Osteoblast (primary cell): ENCODE data around the gene TBCEL. TPM values are rescaled to one million over a fixed set of nuclear protein-coding genes. Genes with fewer than 3 reads are reported as not detected.

Experiments
- DNase-seq: peaks from one replicate; pipeline ENCODE4 v3.0.0; 2011; ENCODE audit warnings: low spot score, mixed read lengths; ENCODE audit not compliant: insufficient read length; ENCODE audit errors: missing footprints
- H2AFZ ChIP-seq: 2 replicates; pipeline ENCODE4 v1.6.0; 2011; ENCODE audit warnings: mild to moderate bottlenecking, low read length
- H3K27ac ChIP-seq: 2 replicates; pipeline ENCODE4 v1.5.1; 2011; ENCODE audit warnings: mild to moderate bottlenecking, low read depth, low read length, moderate library complexity
- H3K27me3 ChIP-seq: 2 replicates; pipeline ENCODE4 v1.6.0; 2012; ENCODE audit warnings: mild to moderate bottlenecking, control low read depth, inconsistent platforms, low read length, moderate library complexity; ENCODE audit not compliant: insufficient read depth
- H3K36me3 ChIP-seq: 2 replicates; pipeline ENCODE4 v1.5.1; 2011; ENCODE audit warnings: mild to moderate bottlenecking, low read length, control low read depth, moderate library complexity; ENCODE audit not compliant: insufficient read depth
- H3K4me1 ChIP-seq: 2 replicates; pipeline ENCODE4 v1.5.1; 2011; ENCODE audit warnings: mild to moderate bottlenecking, low read length, control low read depth, moderate library complexity; ENCODE audit not compliant: insufficient read depth
- H3K4me2 ChIP-seq: 2 replicates; pipeline ENCODE4 v1.6.0; 2011; ENCODE audit warnings: mild to moderate bottlenecking, low read length; ENCODE audit not compliant: insufficient read depth
- H3K4me3 ChIP-seq: fragments of 200-600 bp; sonication (generic); 3 replicates; pipeline ENCODE4 v1.5.1; 2012; ENCODE audit warnings: mild to moderate bottlenecking, low read length, inconsistent platforms; ENCODE audit not compliant: insufficient read depth
- H3K79me2 ChIP-seq: 2 replicates; pipeline ENCODE4 v1.6.0; 2012; ENCODE audit warnings: mild to moderate bottlenecking, low read length, control low read depth, inconsistent platforms; ENCODE audit not compliant: insufficient read depth
- H3K9me3 ChIP-seq: 2 replicates; pipeline ENCODE4 v1.5.1; 2011; ENCODE audit warnings: low read depth, low read length, control low read depth
- H4K20me1 ChIP-seq: 2 replicates; pipeline ENCODE4 v1.6.0; 2012; ENCODE audit warnings: mild to moderate bottlenecking, low read length, control low read depth; ENCODE audit not compliant: insufficient read depth
- total RNA-seq: library from RNA; depleted of rRNA; stranded (reverse); fragments of >200 nt; gene quantifications from 2 replicates; pipeline ENCODE4 v1.2.3, GENCODE V29; 2012
- TF ChIP-seq, protein P1 (sequence below): IDR thresholded peaks from 2 replicates; pipeline ENCODE4 v1.5.1; 2011; ENCODE audit warnings: mild to moderate bottlenecking, low read depth, low read length, moderate library complexity; ENCODE audit errors: extremely low read depth

Gene TBCEL
- total RNA-seq, 1 donor = 41.6 TPM

DNA sequence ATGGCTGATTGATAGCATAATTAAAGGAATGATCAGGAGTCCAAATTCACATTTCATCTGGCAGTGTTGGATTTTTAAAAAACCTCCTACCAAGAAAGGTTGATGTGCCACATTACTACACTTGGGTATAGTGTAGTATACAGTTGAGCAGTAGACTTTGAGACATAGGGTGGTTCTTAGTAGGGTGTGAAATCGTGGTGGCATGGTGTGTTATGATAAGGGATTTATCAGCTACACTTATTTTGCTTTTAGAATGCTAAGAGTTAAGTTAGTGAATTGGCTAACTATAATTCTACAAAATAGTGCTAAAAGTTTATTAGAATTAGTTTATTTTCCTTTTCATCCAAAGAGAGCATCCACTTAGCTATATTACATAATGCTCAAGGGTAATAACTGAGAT, 13.1 kb downstream of the TBCEL start:
- Histone ChIP-seq H3K79me2 (peaks cover 59% of the 10 kb centered on the region), H3K27me3 (no peaks in the 10 kb centered on the region), H3K27ac (no peak overlapping the region), H2AFZ (no peak overlapping the region), H3K4me2 (no peak overlapping the region), H4K20me1 (peaks cover 44% of the 10 kb centered on the region), H3K4me3 (no peak overlapping the region), H3K4me1 (no peaks in the 10 kb centered on the region), H3K9me3 (no peaks in the 10 kb centered on the region), H3K36me3 (no peaks in the 10 kb centered on the region)
- TF ChIP-seq, protein P1, sequence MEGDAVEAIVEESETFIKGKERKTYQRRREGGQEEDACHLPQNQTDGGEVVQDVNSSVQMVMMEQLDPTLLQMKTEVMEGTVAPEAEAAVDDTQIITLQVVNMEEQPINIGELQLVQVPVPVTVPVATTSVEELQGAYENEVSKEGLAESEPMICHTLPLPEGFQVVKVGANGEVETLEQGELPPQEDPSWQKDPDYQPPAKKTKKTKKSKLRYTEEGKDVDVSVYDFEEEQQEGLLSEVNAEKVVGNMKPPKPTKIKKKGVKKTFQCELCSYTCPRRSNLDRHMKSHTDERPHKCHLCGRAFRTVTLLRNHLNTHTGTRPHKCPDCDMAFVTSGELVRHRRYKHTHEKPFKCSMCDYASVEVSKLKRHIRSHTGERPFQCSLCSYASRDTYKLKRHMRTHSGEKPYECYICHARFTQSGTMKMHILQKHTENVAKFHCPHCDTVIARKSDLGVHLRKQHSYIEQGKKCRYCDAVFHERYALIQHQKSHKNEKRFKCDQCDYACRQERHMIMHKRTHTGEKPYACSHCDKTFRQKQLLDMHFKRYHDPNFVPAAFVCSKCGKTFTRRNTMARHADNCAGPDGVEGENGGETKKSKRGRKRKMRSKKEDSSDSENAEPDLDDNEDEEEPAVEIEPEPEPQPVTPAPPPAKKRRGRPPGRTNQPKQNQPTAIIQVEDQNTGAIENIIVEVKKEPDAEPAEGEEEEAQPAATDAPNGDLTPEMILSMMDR = no peak
- no peak for DNase-seq

DNA sequence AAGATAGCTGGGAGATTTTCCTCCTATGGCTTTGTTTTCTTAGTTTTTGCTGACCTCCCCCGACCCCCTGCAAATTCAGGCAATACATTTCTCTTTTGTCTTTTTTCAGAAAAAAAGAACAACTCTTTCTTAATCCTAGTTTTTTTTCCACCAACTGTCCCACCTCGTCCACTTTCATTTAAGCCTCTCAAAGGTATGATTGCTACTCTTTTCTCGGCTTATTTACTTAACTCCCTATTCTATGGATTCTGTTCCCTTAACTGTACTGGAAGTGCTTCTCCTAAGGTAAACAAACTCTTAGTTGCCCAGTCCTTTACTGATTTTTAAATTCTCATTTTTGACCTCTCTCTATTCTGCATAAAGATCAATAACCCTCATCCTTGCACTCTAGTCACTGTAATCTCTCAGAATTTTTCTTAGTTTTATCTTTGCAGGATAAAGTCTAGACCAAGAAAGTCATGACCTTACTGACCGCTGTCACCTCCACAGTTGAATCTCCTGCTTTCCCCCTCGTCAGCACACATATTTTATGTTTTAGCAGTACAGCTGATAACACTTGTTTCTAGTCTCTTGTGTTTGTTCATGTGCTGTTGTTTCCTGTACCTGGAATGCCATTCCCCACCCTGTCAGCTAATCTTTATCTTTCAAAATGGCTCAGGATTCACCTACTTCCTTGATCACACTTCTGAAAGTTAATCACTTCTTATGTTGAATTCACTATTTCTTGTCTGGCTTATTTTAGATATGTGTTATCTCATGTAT, 14.9 kb downstream of the TBCEL start:
- TF ChIP-seq, protein P1 = no peak
- no peak for DNase-seq
- H3K27ac ChIP-seq = no peak overlapping the region
- peaks cover 49% of the 10 kb centered on the region for H4K20me1 ChIP-seq
- H3K4me3 ChIP-seq = no peak overlapping the region
- H3K36me3 ChIP-seq = no peaks in the 10 kb centered on the region
- H2AFZ ChIP-seq = no peak overlapping the region
- H3K79me2 ChIP-seq = peaks cover 54% of the 10 kb centered on the region
- no peaks in the 10 kb centered on the region for H3K4me1 ChIP-seq
- H3K9me3 ChIP-seq = no peaks in the 10 kb centered on the region
- H3K4me2 ChIP-seq = no peak overlapping the region
- no peaks in the 10 kb centered on the region for H3K27me3 ChIP-seq

DNA sequence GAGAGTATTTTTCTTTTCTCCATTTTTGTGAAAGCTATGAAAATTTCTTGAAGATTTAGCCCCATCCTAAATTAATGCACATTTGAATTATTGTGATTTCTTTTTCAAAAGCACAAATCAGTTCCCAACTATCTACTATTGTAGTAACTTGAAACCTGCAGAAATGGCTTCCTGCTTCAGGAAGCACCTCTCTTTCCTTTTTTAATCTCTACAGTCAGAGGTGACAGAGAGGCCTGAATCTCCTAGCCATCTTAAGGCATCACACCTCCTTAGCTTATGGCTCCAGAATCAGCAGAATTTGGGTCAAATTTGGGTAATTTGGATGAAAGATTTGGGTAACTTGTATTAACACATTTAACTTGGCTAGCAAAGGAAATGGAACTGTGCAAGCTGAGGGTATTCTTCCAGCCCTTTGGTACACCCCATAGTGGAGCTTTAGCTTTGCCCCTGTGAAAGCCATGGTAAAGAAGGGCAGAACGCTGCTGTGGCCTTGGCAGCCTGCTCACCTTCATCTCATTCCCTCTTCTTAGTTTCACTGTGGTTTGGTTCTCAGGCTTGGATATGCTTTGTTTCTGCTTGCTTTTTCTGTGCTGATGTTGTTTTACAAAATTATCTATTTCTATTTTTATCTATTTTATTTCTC, 16.2 kb downstream of the TBCEL start:
- Histone ChIP-seq H3K4me1 (no peaks in the 10 kb centered on the region), H3K4me2 (no peak overlapping the region), H3K27ac (no peak overlapping the region), H4K20me1 (peaks cover 52% of the 10 kb centered on the region), H3K36me3 (no peaks in the 10 kb centered on the region), H3K9me3 (no peaks in the 10 kb centered on the region), H3K27me3 (no peaks in the 10 kb centered on the region), H3K4me3 (no peak overlapping the region), H3K79me2 (peaks cover 48% of the 10 kb centered on the region), H2AFZ (no peak overlapping the region)
- TF ChIP-seq, protein P1 = no peak
- peak; percentile 15 for DNase-seq

DNA sequence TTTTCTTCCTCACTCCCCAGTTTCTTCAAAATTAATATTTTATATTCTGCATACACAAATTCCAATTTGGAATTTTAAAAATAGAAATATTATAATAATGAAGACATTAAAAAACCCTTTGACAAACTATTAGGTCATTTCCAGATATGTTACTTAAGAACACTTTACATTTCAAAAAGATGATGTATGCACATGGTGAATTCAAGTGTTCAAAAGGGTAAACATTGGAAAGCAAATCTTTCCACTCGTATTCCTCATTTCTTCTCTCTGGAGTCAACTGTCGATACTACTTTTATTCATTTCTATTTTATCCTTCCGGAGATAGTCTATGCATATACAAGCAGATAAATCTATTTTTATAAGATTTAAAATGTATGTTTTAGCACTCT, 16.7 kb downstream of the TBCEL start:
- no peaks in the 10 kb centered on the region for H3K27me3 ChIP-seq
- no peaks in the 10 kb centered on the region for H3K9me3 ChIP-seq
- TF ChIP-seq, protein P1 = no peak
- no peaks in the 10 kb centered on the region for H3K4me1 ChIP-seq
- peaks cover 48% of the 10 kb centered on the region for H4K20me1 ChIP-seq
- no peak for DNase-seq
- no peak overlapping the region for H3K27ac ChIP-seq
- H3K4me3 ChIP-seq = no peak overlapping the region
- no peak overlapping the region for H3K4me2 ChIP-seq
- H3K36me3 ChIP-seq = no peaks in the 10 kb centered on the region
- peaks cover 46% of the 10 kb centered on the region for H3K79me2 ChIP-seq
- H2AFZ ChIP-seq = no peak overlapping the region
